ENCODE measurements around the gene CDR2. TPM values are rescaled to one million over a fixed set of nuclear protein-coding genes. Genes with fewer than 3 reads are reported as not detected.

Gene CDR2
- total RNA-seq = 100 to 1,000 TPM in 1 of 5 donors, 10 to 100 TPM in 4; 21.4 to 198 (median 27.7) TPM
- 10 to 100 TPM in 2 of 3 donors, 1 to 10 TPM in 1; 8.9 to 16.6 (median 15.4) TPM for polyA plus RNA-seq
- long read RNA-seq, donor 1, transcript CDR2-201 (5 exons, 2,702 nt) = major isoform, 6 of 6 reads
- long read RNA-seq, donor 1, partial matches to known transcripts = 0 of 6 reads
- long read RNA-seq, donor 1, other reads (novel, unspliced or antisense) = 0 of 6 reads
- long read RNA-seq, donor 2, partial matches to known transcripts = 0 of 3 reads
- long read RNA-seq, donor 2, other reads (novel, unspliced or antisense) = 0 of 3 reads
- long read RNA-seq, donor 3, partial matches to known transcripts = 0 of 3 reads
- long read RNA-seq, donor 3, other reads (novel, unspliced or antisense) = 0 of 3 reads
- long read RNA-seq, donor 4 = 0 reads
- long read RNA-seq, donor 5, transcript CDR2-201 (5 exons, 2,702 nt) = major isoform, 6 of 8 reads
- long read RNA-seq, donor 5, partial matches to known transcripts = 0 of 8 reads
- long read RNA-seq, donor 5, other reads (novel, unspliced or antisense) = 0 of 8 reads
- long read RNA-seq, donor 6, transcript CDR2-201 (5 exons, 2,702 nt) = major isoform, 9 of 10 reads
- long read RNA-seq, donor 6, partial matches to known transcripts = 0 of 10 reads
- long read RNA-seq, donor 6, other reads (novel, unspliced or antisense) = 0 of 10 reads
- long read RNA-seq, donor 7, transcript CDR2-201 (5 exons, 2,702 nt) = major isoform, 7 of 8 reads
- long read RNA-seq, donor 7, partial matches to known transcripts = 0 of 8 reads
- long read RNA-seq, donor 7, other reads (novel, unspliced or antisense) = 0 of 8 reads
- long read RNA-seq, donor 8, partial matches to known transcripts = 0 of 3 reads
- long read RNA-seq, donor 8, other reads (novel, unspliced or antisense) = 0 of 3 reads
- long read RNA-seq, donor 9, partial matches to known transcripts = 0 of 2 reads
- long read RNA-seq, donor 9, other reads (novel, unspliced or antisense) = 0 of 2 reads
- long read RNA-seq, donor 10, partial matches to known transcripts = 0 of 3 reads
- long read RNA-seq, donor 10, other reads (novel, unspliced or antisense) = 0 of 3 reads

- Histone ChIP-seq H3K9me3 (no peaks in the 10 kb centered on the region), H3K4me1 (peaks cover 24 to 50% (median 48%) of the 10 kb centered on the region in 4 donors), H3K27me3 (no peaks in the 10 kb centered on the region), H3K27ac (peak within 1 kb of the TSS; percentile 91 to 96 (median 93)), H3K4me3 (peak within 1 kb of the TSS; percentile 70 to 91 (median 84)), H3K36me3 (no peaks in the 10 kb centered on the region)
- no peak for TF ChIP-seq CTCF (IDR thresholded peaks at IDR 0.05)
- peak in 2 of 4 donors; percentile 34 to 73 for TF ChIP-seq POLR2A (IDR thresholded peaks at IDR 0.05)
- TF ChIP-seq POLR2AphosphoS5 (IDR thresholded peaks at IDR 0.05) = peak; percentile 78 to 94 (median 93)
- intact Hi-C loops (cut with DNase I; ENCODE audit: low total_unique reads) = no loop called here
- WGBS, 5 donors = 0 to 1% (median 1%) methylated on average over 48 to 96 of the region's 96 CpGs
- DNase-seq = peak; percentile 99
Measured at GRCh38 chr16:22374311-22375116, at the start of gene CDR2. Gene CDR2, minus strand, starts transcription at chr16:22374619. Its CDS starts 310 bp downstream, at chr16:22374309.

- no peak overlapping the region for H3K4me3 ChIP-seq
- no peaks in the 10 kb centered on the region for H3K27me3 ChIP-seq
- intact Hi-C loops (cut with DNase I; ENCODE audit: low total_unique reads) = no loop called here
- DNase-seq = no peak
- no peak for TF ChIP-seq CTCF (IDR thresholded peaks at IDR 0.05)
- no peak for TF ChIP-seq POLR2AphosphoS5 (IDR thresholded peaks at IDR 0.05)
- TF ChIP-seq EP300 (IDR thresholded peaks at IDR 0.05) = no peak
- no peak for TF ChIP-seq POLR2A (IDR thresholded peaks at IDR 0.05)
- WGBS, 5 donors = 93 to 94% (median 94%) methylated on average over 12 of the region's 12 CpGs
- H3K36me3 ChIP-seq = peaks cover 27 to 87% (median 79%) of the 10 kb centered on the region in 4 donors
- H3K9me3 ChIP-seq = no peaks in the 10 kb centered on the region
- peaks cover 0 to 19% (median 12%) of the 10 kb centered on the region in 4 donors for H3K4me1 ChIP-seq
- H3K27ac ChIP-seq = peak overlapping the region in 1 of 5 donors; percentile 77
Measured at GRCh38 chr16:22423716-22424115, 49.3 kb upstream of the CDR2 start.

GRCh38 chr16:22421136-22421535 is 46.7 kb upstream of the CDR2 start:
- peaks cover 13 to 68% (median 58%) of the 10 kb centered on the region in 4 donors for H3K36me3 ChIP-seq
- H3K9me3 ChIP-seq = no peaks in the 10 kb centered on the region

More at GRCh38 chr16:22421136-22421535, 46.7 kb upstream of the CDR2 start:
- 90 to 96% (median 96%) methylated on average over 14 of the region's 14 CpGs for WGBS, 5 donors
- no peak for TF ChIP-seq CTCF (IDR thresholded peaks at IDR 0.05)
- TF ChIP-seq EP300 (IDR thresholded peaks at IDR 0.05) = no peak
- no peak for TF ChIP-seq POLR2A (IDR thresholded peaks at IDR 0.05)
- TF ChIP-seq POLR2AphosphoS5 (IDR thresholded peaks at IDR 0.05) = no peak
- Histone ChIP-seq H3K4me1 (peaks cover 0 to 19% (median 12%) of the 10 kb centered on the region in 4 donors), H3K4me3 (no peak overlapping the region), H3K27me3 (no peaks in the 10 kb centered on the region), H3K27ac (no peak overlapping the region)
- intact Hi-C loops (cut with DNase I; ENCODE audit: low total_unique reads) = no loop called here
- DNase-seq = no peak

All from stomach (tissue), 19 donors.